Caco-2 (cell line): ENCODE measurements around the gene TULP1. TPM values are rescaled to one million over a fixed set of nuclear protein-coding genes. Genes with fewer than 3 reads are reported as not detected.
A peak's percentile ranks its signal among the peaks of the same experiment; 100 is the strongest.

Experiments
- Bru-seq: library from RNA; stranded (reverse); fragments of 400-500 nt; gene quantifications from one replicate; lab custom pipeline; 2021; lab: Mats Ljungman, UMichigan
- BruChase-seq, 2 experiments: library from RNA; stranded (reverse); fragments of 400-500 nt; gene quantifications; one replicate each; lab custom pipeline; 2021; lab: Mats Ljungman, UMichigan
- BruUV-seq: library from RNA; stranded (reverse); fragments of 400-500 nt; replicated peaks from 2 replicates; lab custom pipeline; 2021; lab: Mats Ljungman, UMichigan
- CTCF ChIA-PET: fragments of 300-600 bp; sonication (Branson Sonifier 250); formaldehyde crosslinking; loops from one replicate; lab custom pipeline; 2022; ENCODE audit warnings: antibody characterized with exemption; lab: Charles Lee
- POLR2A ChIA-PET: fragments of 300-600 bp; sonication (Branson Sonifier 250); formaldehyde crosslinking; loops from one replicate; lab custom pipeline; 2022; ENCODE audit warnings: antibody characterized with exemption; lab: Charles Lee
- DNase-seq, 2 experiments: peaks; one replicate each; pipeline versions ENCODE4 v3.0.0 to v3.0.0-alpha.2; 2020 to 2022
- H3K27me3 ChIP-seq: replicated peaks from 2 replicates; pipeline ENCODE4 v1.6.0; 2011; ENCODE audit warnings: low read length; ENCODE audit not compliant: control insufficient read depth, insufficient read depth
- H3K36me3 ChIP-seq: 2 replicates; pipeline ENCODE4 v1.5.1; 2011; ENCODE audit warnings: low read length; ENCODE audit not compliant: control insufficient read depth, insufficient read depth
- H3K4me1 ChIP-seq: fragments of 250-450 bp; sonication (Bioruptor Pico); 2 replicates; pipeline ENCODE4 v1.5.1; 2020; ENCODE audit warnings: mild to moderate bottlenecking
- H3K4me3 ChIP-seq: 2 replicates; pipeline ENCODE4 v1.5.1; 2011; ENCODE audit warnings: low read depth, mild to moderate bottlenecking, control low read depth, low read length
- H3K9me3 ChIP-seq: fragments of 250-450 bp; sonication (Bioruptor Pico); 2 replicates; pipeline ENCODE4 v1.5.1; 2020; ENCODE audit warnings: mild to moderate bottlenecking, moderate library complexity
- H3K27ac Mint-ChIP-seq: one replicate; pipeline ENCODE4 v1.8.0; 2022; ENCODE audit warnings: mixed read lengths; ENCODE audit not compliant: unreplicated experiment
- H3K27me3 Mint-ChIP-seq: one replicate; pipeline ENCODE4 v1.8.0; 2022; ENCODE audit warnings: mixed read lengths; ENCODE audit not compliant: insufficient read depth, unreplicated experiment
- H3K36me3 Mint-ChIP-seq: one replicate; pipeline ENCODE4 v1.8.0; 2022; ENCODE audit warnings: mild to moderate bottlenecking, mixed read lengths; ENCODE audit not compliant: insufficient read depth, unreplicated experiment
- H3K4me1 Mint-ChIP-seq: one replicate; pipeline ENCODE4 v1.8.0; 2022; ENCODE audit warnings: low read depth, mixed read lengths; ENCODE audit not compliant: unreplicated experiment
- H3K4me3 Mint-ChIP-seq: one replicate; pipeline ENCODE4 v1.8.0; 2022; ENCODE audit warnings: mild to moderate bottlenecking, moderate library complexity, mixed read lengths; ENCODE audit not compliant: unreplicated experiment
- H3K9me3 Mint-ChIP-seq: one replicate; pipeline ENCODE4 v1.8.0; 2022; ENCODE audit warnings: mixed read lengths; ENCODE audit not compliant: unreplicated experiment
- CTCF ChIP-seq, 2 experiments: fragments of 200-600 bp in 1 of 2; IDR thresholded peaks; 1 replicate in 1 of 2; 2 replicates in 1 of 2; pipeline versions ENCODE4 v1.5.1 to v1.8.0; 2011 to 2022; ENCODE audit warnings: antibody characterized with exemption in 1 of 2, control low read depth in 1 of 2, inconsistent platforms in 1 of 2, low read depth in 1 of 2, low read length in 1 of 2, mild to moderate bottlenecking in 1 of 2, moderate library complexity in 1 of 2; ENCODE audit not compliant: insufficient read depth in 1 of 2, severe bottlenecking in 1 of 2, unreplicated experiment in 1 of 2
- intact Hi-C: fragments of 100-400 bp; cut with micrococcal nuclease; formaldehyde crosslinking; loops from one replicate; pipeline ENCODE4 v1.10.0; 2022; ENCODE audit not compliant: unreplicated experiment
- long read RNA-seq: library from polyadenylated mRNA; stranded (forward); transcript quantifications from one replicate; pipeline ENCODE4 v2.0.0, GENCODE V29; 2022
- total RNA-seq: library from RNA; stranded (reverse); gene quantifications from 2 replicates; pipeline ENCODE4 v1.2.3, GENCODE V29; 2022

TULP1 gene
- not detected in 2 replicates for total RNA-seq
- percentile 15 among the genes with signal in this experiment for Bru-seq, nascent RNA
- BruChase-seq, experiment 1, labeled RNA remaining after a 2-hour chase = percentile 4 among the genes with signal in this experiment
- percentile 15 among the genes with signal in this experiment for BruChase-seq, experiment 2, labeled RNA remaining after a 6-hour chase
- long read RNA-seq, partial matches to known transcripts = 1 of 1 reads
- long read RNA-seq, other reads (novel, unspliced or antisense) = 0 of 1 reads

DNA sequence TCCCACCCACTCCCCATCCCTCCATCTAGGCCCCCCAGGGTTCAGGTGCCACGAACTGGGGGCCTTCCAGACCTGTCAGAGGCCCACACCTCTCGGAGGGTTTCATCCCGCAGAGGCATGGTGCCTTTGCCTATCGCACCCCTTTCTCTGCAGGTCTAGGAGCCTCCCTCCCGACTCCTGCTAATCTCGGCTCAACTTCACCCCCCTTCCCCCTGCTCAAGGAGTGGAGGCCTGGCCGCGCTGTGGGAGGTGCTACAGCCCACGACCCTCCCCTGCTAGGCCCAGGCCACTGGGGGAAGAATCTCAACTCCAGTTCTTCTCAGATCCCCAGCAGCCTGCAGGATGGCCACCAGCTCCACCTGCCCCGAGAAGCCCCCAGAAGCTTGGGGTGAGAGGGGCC, at the start of gene TULP1:
Gene TULP1 (minus strand): TSS at position 157 of the 400 bp plus-strand sequence. CDS start 38 bp downstream, at position 119.
- TF ChIP-seq CTCF (IDR thresholded peaks at IDR 0.05; ENCODE audit: insufficient read depth in 1 of 2, low read depth in 1 of 2, low read length in 1 of 2, severe bottlenecking in 1 of 2, unreplicated experiment in 1 of 2) = no peak
- Histone ChIP-seq H3K36me3 (no peaks in the 10 kb centered on the region), H3K4me1 (no peaks in the 10 kb centered on the region), H3K4me3 (no peak within 1 kb of the TSS), H3K9me3 (no peaks in the 10 kb centered on the region), H3K27me3 (no peaks in the 10 kb centered on the region)
- CTCF ChIA-PET = interaction anchor here (0.6 kb wide), 1 partner anchor 10 kb away, joined by 3 read pairs; no protein-coding TSS in a partner anchor
- intact Hi-C loops = no loop called here
- H3K4me1 Mint-ChIP-seq = peaks cover 5% of the 10 kb centered on the region
- no peaks in the 10 kb centered on the region for H3K27me3 Mint-ChIP-seq
- POLR2A ChIA-PET = no interaction called here
- no peaks in the 10 kb centered on the region for H3K9me3 Mint-ChIP-seq
- BruUV-seq = no TSS peak
- H3K4me3 Mint-ChIP-seq = no peak within 1 kb of the TSS
- H3K36me3 Mint-ChIP-seq = peaks cover 5% of the 10 kb centered on the region
- H3K27ac Mint-ChIP-seq = no peak within 1 kb of the TSS
- no peak for DNase-seq

GRCh38 chr6:35562060-35562459, 49.4 kb upstream of the TULP1 start:
- Mint-ChIP-seq H3K27ac (no peak overlapping the region), H3K27me3 (peaks cover 6% of the 10 kb centered on the region), H3K9me3 (no peaks in the 10 kb centered on the region), H3K4me1 (no peaks in the 10 kb centered on the region), H3K4me3 (no peak overlapping the region), H3K36me3 (no peaks in the 10 kb centered on the region)
- no TSS peak for BruUV-seq
- TF ChIP-seq CTCF (IDR thresholded peaks at IDR 0.05; ENCODE audit: insufficient read depth in 1 of 2, low read depth in 1 of 2, low read length in 1 of 2, severe bottlenecking in 1 of 2, unreplicated experiment in 1 of 2) = no peak
- POLR2A ChIA-PET = no interaction called here
- Histone ChIP-seq H3K27me3 (no peaks in the 10 kb centered on the region), H3K36me3 (no peaks in the 10 kb centered on the region; the same call in 1 of the 2 replicates), H3K4me1 (no peaks in the 10 kb centered on the region), H3K4me3 (no peak overlapping the region), H3K9me3 (0 out of 2 replicates have a peak, but pooled peaks cover 5% of the 10 kb centered on the region)
- no peak for DNase-seq
- intact Hi-C loops = no loop called here
- CTCF ChIA-PET = no interaction called here

DNA sequence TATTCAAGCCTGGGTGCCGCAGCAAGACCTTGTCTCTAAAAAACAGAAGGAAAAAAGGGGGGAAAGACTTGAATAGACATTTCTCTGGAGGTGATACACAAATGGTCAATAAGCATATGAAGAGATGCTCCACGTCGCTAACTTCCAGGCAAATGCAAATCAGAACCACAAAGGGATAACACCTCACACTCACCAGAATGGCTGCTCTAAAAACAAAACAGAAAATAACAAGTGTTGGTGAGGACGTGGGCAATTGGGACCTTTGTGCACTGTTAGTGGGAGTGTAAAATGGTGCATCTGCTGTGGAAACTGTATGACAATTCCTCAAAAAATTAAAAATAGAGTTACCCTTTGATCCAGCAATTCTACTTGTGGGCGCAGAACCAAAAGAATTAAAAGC, 48.4 kb upstream of the TULP1 start:
- intact Hi-C loops = no loop called here
- no peak for TF ChIP-seq CTCF (IDR thresholded peaks at IDR 0.05; ENCODE audit: insufficient read depth in 1 of 2, low read depth in 1 of 2, low read length in 1 of 2, severe bottlenecking in 1 of 2, unreplicated experiment in 1 of 2)
- ChIA-PET POLR2A (no interaction called here), CTCF (no interaction called here)
- no peak for DNase-seq
- peaks cover 3% of the 10 kb centered on the region for H3K27me3 Mint-ChIP-seq
- no TSS peak for BruUV-seq
- no peaks in the 10 kb centered on the region for H3K4me1 Mint-ChIP-seq
- no peaks in the 10 kb centered on the region for H3K4me1 ChIP-seq
- H3K27ac Mint-ChIP-seq = no peak overlapping the region
- no peak overlapping the region for H3K4me3 Mint-ChIP-seq
- no peaks in the 10 kb centered on the region for H3K9me3 Mint-ChIP-seq
- H3K27me3 ChIP-seq = no peaks in the 10 kb centered on the region
- no peaks in the 10 kb centered on the region for H3K36me3 ChIP-seq
- H3K36me3 Mint-ChIP-seq = no peaks in the 10 kb centered on the region
- no peak overlapping the region for H3K4me3 ChIP-seq
- no peaks in the 10 kb centered on the region for H3K9me3 ChIP-seq
